ENCODE results near the gene EPX. TPM values are rescaled to one million over a fixed set of nuclear protein-coding genes. Genes with fewer than 3 reads are reported as not detected.
A peak's percentile ranks its signal among the peaks of the same experiment; 100 is the strongest.

EPX gene
- total RNA-seq, 1 experiment from 2014 or later = not detected

GRCh38 chr17:58195518-58196123, 3.1 kb downstream of the EPX start:
- Histone ChIP-seq H2AFZ (ENCODE audit: low read length) (no peak overlapping the region), H3K79me2 (ENCODE audit: low read length) (no peaks in the 10 kb centered on the region), H3K9me2 (replicated peaks; ENCODE audit: low read length) (no peaks in the 10 kb centered on the region), H3K27me3 (ENCODE audit: low read length) (peaks cover 5% of the 10 kb centered on the region; the same call in 1 of the 2 replicates), H3K9me3 (ENCODE audit: low read length) (no peaks in the 10 kb centered on the region), H3K36me3 (ENCODE audit: low read depth, low read length) (no peaks in the 10 kb centered on the region), H3F3A (ENCODE audit: low read length, unreplicated experiment) (no peaks in the 10 kb centered on the region), H3K9ac (ENCODE audit: low read length) (no peak overlapping the region), H3K4me3 (ENCODE audit: low read length) (no peak overlapping the region), H3K27ac (ENCODE audit: low read length) (no peak overlapping the region), H3K4me2 (ENCODE audit: low read length) (no peak overlapping the region), H4K20me1 (ENCODE audit: low read length) (no peaks in the 10 kb centered on the region), H3K4me1 (ENCODE audit: insufficient read depth, low read length) (no peaks in the 10 kb centered on the region)
- BruUV-seq (replicated peaks) = no TSS peak
- TF ChIP-seq EZH2 (IDR thresholded peaks at IDR 0.05; ENCODE audit: low read length, unreplicated experiment) (no peak), CTCF (conservative IDR thresholded peaks at IDR 0.05; ENCODE audit: low read depth, low read length) (no peak), EZH2phosphoT487 (IDR thresholded peaks at IDR 0.05; ENCODE audit: borderline replicate concordance, low read length) (no peak)
- DNase-seq (no peak), ATAC-seq (no peak)
- POLR2A ChIA-PET (ENCODE audit: unreplicated experiment) = no interaction called here
- intact Hi-C loops (cut with micrococcal nuclease) = no loop called here
- CTCF ChIA-PET = interaction anchor here (0.6 kb wide), 1 partner anchor 1092 kb away, joined by 4 read pairs; no protein-coding TSS in a partner anchor

- BruUV-seq (replicated peaks) = no TSS peak
- Histone ChIP-seq H3K79me2 (ENCODE audit: low read length) (no peaks in the 10 kb centered on the region), H3K27ac (ENCODE audit: low read length) (no peak overlapping the region), H3K36me3 (ENCODE audit: low read depth, low read length) (no peaks in the 10 kb centered on the region), H3K4me2 (ENCODE audit: low read length) (no peak overlapping the region), H2AFZ (ENCODE audit: low read length) (no peak overlapping the region), H3K9me3 (ENCODE audit: low read length) (no peaks in the 10 kb centered on the region), H3K4me1 (ENCODE audit: insufficient read depth, low read length) (no peaks in the 10 kb centered on the region), H3K27me3 (ENCODE audit: low read length) (peaks cover 5% of the 10 kb centered on the region; the same call in 1 of the 2 replicates), H3F3A (ENCODE audit: low read length, unreplicated experiment) (no peaks in the 10 kb centered on the region), H3K9me2 (replicated peaks; ENCODE audit: low read length) (no peaks in the 10 kb centered on the region), H3K4me3 (ENCODE audit: low read length) (no peak overlapping the region), H3K9ac (ENCODE audit: low read length) (no peak overlapping the region), H4K20me1 (ENCODE audit: low read length) (no peaks in the 10 kb centered on the region)
- intact Hi-C loops (cut with micrococcal nuclease) = no loop called here
- DNase-seq (no peak), ATAC-seq (no peak)
- ChIA-PET POLR2A (ENCODE audit: unreplicated experiment) (no interaction called here), CTCF (interaction anchor here (0.6 kb wide), 2 partner anchors 30 to 1093 kb away, joined by 3 to 4 read pairs; no protein-coding TSS in a partner anchor)
- no peak for TF ChIP-seq EZH2 (IDR thresholded peaks at IDR 0.05; ENCODE audit: low read length, unreplicated experiment)
- TF ChIP-seq EZH2phosphoT487 (IDR thresholded peaks at IDR 0.05; ENCODE audit: borderline replicate concordance, low read length) = no peak
- no peak for TF ChIP-seq CTCF (conservative IDR thresholded peaks at IDR 0.05; ENCODE audit: low read depth, low read length)
Observed at GRCh38 chr17:58196610-58197009, 4.1 kb downstream of the EPX start.

- Histone ChIP-seq H3K9me2 (replicated peaks; ENCODE audit: low read length) (no peaks in the 10 kb centered on the region), H3K36me3 (ENCODE audit: low read depth, low read length) (no peaks in the 10 kb centered on the region), H2AFZ (ENCODE audit: low read length) (no peak overlapping the region), H3K27ac (ENCODE audit: low read length) (no peak overlapping the region), H3K4me1 (ENCODE audit: insufficient read depth, low read length) (no peaks in the 10 kb centered on the region), H4K20me1 (ENCODE audit: low read length) (no peaks in the 10 kb centered on the region), H3F3A (ENCODE audit: low read length, unreplicated experiment) (no peaks in the 10 kb centered on the region), H3K27me3 (ENCODE audit: low read length) (peaks cover 5% of the 10 kb centered on the region; the same call in 1 of the 2 replicates), H3K79me2 (ENCODE audit: low read length) (no peaks in the 10 kb centered on the region), H3K4me2 (ENCODE audit: low read length) (no peak overlapping the region), H3K9me3 (ENCODE audit: low read length) (no peaks in the 10 kb centered on the region), H3K4me3 (ENCODE audit: low read length) (no peak overlapping the region), H3K9ac (ENCODE audit: low read length) (no peak overlapping the region)
- no TSS peak for BruUV-seq (replicated peaks)
- no peak for TF ChIP-seq EZH2 (IDR thresholded peaks at IDR 0.05; ENCODE audit: low read length, unreplicated experiment)
- peak; percentile 85 for TF ChIP-seq CTCF (conservative IDR thresholded peaks at IDR 0.05; ENCODE audit: low read depth, low read length)
- DNase-seq (peak; percentile 78), ATAC-seq (peak; percentile 87)
- ChIA-PET POLR2A (ENCODE audit: unreplicated experiment) (no interaction called here), CTCF (interaction anchor here (0.7 to 0.9 kb wide), 3 partner anchors 12 to 24 kb away, joined by 3 to 5 read pairs (median 3); no protein-coding TSS in a partner anchor)
- intact Hi-C loops (cut with micrococcal nuclease) = no loop called here
Observed at GRCh38 chr17:58200024-58200633, 7.6 kb downstream of the EPX start.
